HCT116 (cell line): ENCODE results near the gene ZIC4. TPM values are rescaled to one million over a fixed set of nuclear protein-coding genes. Genes with fewer than 3 reads are reported as not detected.

Experiments
- ATAC-seq: fragments of 200-7000 bp; cut with Tn5 transposase; 2 replicates; pipeline ENCODE4 v1.9.1; 2020; ENCODE audit warnings: mild to moderate bottlenecking, moderate library complexity
- BruUV-seq: library from RNA; stranded (reverse); fragments of 400-500 nt; replicated peaks from 2 replicates; lab custom pipeline; 2021; lab: Mats Ljungman, UMichigan
- CTCF ChIA-PET: fragments of 300-600 bp; sonication (Branson Sonifier 250); formaldehyde crosslinking; loops from one replicate; lab custom pipeline; 2021; ENCODE audit warnings: antibody characterized with exemption; lab: Charles Lee
- POLR2A ChIA-PET: fragments of 300-600, 350-600 bp; sonication (Branson Sonifier 250); formaldehyde crosslinking; loops from one replicate; lab custom pipeline; 2021; ENCODE audit warnings: antibody characterized with exemption; lab: Charles Lee
- RAD21 ChIA-PET, 2 experiments: fragments of 300-600 bp; sonication (Branson Sonifier 250); formaldehyde crosslinking; loops; one replicate each; lab custom pipeline; 2023; ENCODE audit warnings: low total read pairs in 2 of 2; ENCODE audit not compliant: uncharacterized antibody in 2 of 2, unreplicated experiment in 2 of 2, low non-redundant PET in 1 of 2; lab: Charles Lee
- DNase-seq: peaks from one replicate; pipeline ENCODE4 v3.0.0-alpha.2; 2010; ENCODE audit warnings: low read depth, low spot score
- H2AFZ ChIP-seq: fragments of 200-600 bp; shearing (Covaris generic), sonication (generic); 2 replicates; pipeline ENCODE4 v1.6.1; 2017; ENCODE audit warnings: low read depth, mixed run types, mixed read lengths, antibody characterized with exemption, low read length; ENCODE audit not compliant: poor library complexity, severe bottlenecking
- H3K27ac ChIP-seq: 2 replicates; pipeline ENCODE4 v1.5.1; 2012; ENCODE audit warnings: low read depth, low read length
- H3K27me3 ChIP-seq: fragments of 200-600 bp; sonication (generic); 2 replicates; pipeline ENCODE4 v1.6.1; 2016; ENCODE audit warnings: mixed run types, low read length, mixed read lengths; ENCODE audit not compliant: insufficient read depth
- H3K36me3 ChIP-seq, 2 experiments: fragments of 200-500 bp in 1 of 2; fragments of 200-600 bp in 1 of 2; sonication (Bioruptor generic) in 1 of 2; sonication (generic) in 1 of 2; 2 replicates each; pipeline versions ENCODE4 v1.5.1 to v1.6.1; 2014 to 2016; ENCODE audit warnings: low read length in 2 of 2, inconsistent platforms in 1 of 2, mixed read lengths in 1 of 2, mixed run types in 1 of 2; ENCODE audit not compliant: insufficient read depth in 2 of 2, control insufficient read depth in 1 of 2
- H3K4me1 ChIP-seq, 2 experiments: fragments of 200-600 bp in 1 of 2; sonication (generic) in 1 of 2; 2 replicates each; pipeline versions ENCODE4 v1.5.1 to v1.6.1; 2012 to 2017; ENCODE audit warnings: low read length in 2 of 2, inconsistent platforms in 1 of 2, mild to moderate bottlenecking in 1 of 2, mixed read lengths in 1 of 2, mixed run types in 1 of 2, moderate library complexity in 1 of 2; ENCODE audit not compliant: insufficient read depth in 2 of 2, control insufficient read depth in 1 of 2
- H3K4me2 ChIP-seq: fragments of 200-600 bp; sonication (generic); 2 replicates; pipeline ENCODE4 v1.6.1; 2017; ENCODE audit warnings: mixed run types, low read length, mixed read lengths
- H3K4me3 ChIP-seq, 2 experiments: fragments of 200-600 bp in 1 of 2; sonication (generic) in 1 of 2; replicated peaks in 1 of 2; 2 replicates each; pipeline ENCODE4 v1.5.1; 2011 to 2016; ENCODE audit warnings: low read length in 2 of 2, control low read depth in 1 of 2, low read depth in 1 of 2, mild to moderate bottlenecking in 1 of 2, mixed read lengths in 1 of 2, mixed run types in 1 of 2
- H3K79me2 ChIP-seq: fragments of 200-600 bp; sonication (generic); 2 replicates; pipeline ENCODE4 v1.6.1; 2017; ENCODE audit warnings: mild to moderate bottlenecking, mixed run types, low read length, moderate library complexity, mixed read lengths; ENCODE audit not compliant: insufficient read depth
- H3K9ac ChIP-seq: fragments of 200-600 bp; sonication (generic); 2 replicates; pipeline ENCODE4 v1.6.1; 2016; ENCODE audit warnings: low read length, mixed read lengths
- H3K9me2 ChIP-seq: fragments of 200-600 bp; sonication (generic), shearing (Covaris generic); 2 replicates; pipeline ENCODE4 v1.6.1; 2017; ENCODE audit warnings: mixed run types, mild to moderate bottlenecking, moderate library complexity; ENCODE audit not compliant: insufficient read depth
- H3K9me3 ChIP-seq, 2 experiments: fragments of 200-500 bp in 1 of 2; fragments of 200-600 bp in 1 of 2; sonication (Bioruptor generic) in 1 of 2; sonication (generic) in 1 of 2; 2 replicates each; pipeline ENCODE4 v1.6.1; 2014 to 2017; ENCODE audit warnings: low read length in 2 of 2, mixed read lengths in 2 of 2, inconsistent platforms in 1 of 2, low read depth in 1 of 2, mild to moderate bottlenecking in 1 of 2, mixed run types in 1 of 2, moderate library complexity in 1 of 2; ENCODE audit not compliant: control insufficient read depth in 1 of 2, insufficient read depth in 1 of 2
- H4K20me1 ChIP-seq: fragments of 200-600 bp; sonication (generic), shearing (Covaris generic); 2 replicates; pipeline ENCODE4 v1.6.1; 2017; ENCODE audit warnings: mixed run types, mild to moderate bottlenecking, moderate library complexity; ENCODE audit not compliant: insufficient read depth
- CBX3 ChIP-seq: IDR thresholded peaks from 2 replicates; pipeline ENCODE4 v1.6.1; 2012; ENCODE audit warnings: low read depth
- FOSL1 ChIP-seq: IDR thresholded peaks from 2 replicates; pipeline ENCODE4 v1.6.1; 2012; ENCODE audit warnings: low read depth
- JUND ChIP-seq: IDR thresholded peaks from 2 replicates; pipeline ENCODE4 v1.6.1; 2012
- POLR2A ChIP-seq: IDR thresholded peaks from 2 replicates; pipeline ENCODE4 v1.7.0; 2011; ENCODE audit warnings: borderline replicate concordance; ENCODE audit not compliant: insufficient read depth, insufficient read length; ENCODE audit errors: extremely low read depth
- RAD21 ChIP-seq: IDR thresholded peaks from 2 replicates; pipeline ENCODE4 v1.6.1; 2012; ENCODE audit warnings: low read depth, mild to moderate bottlenecking
- REST ChIP-seq: IDR thresholded peaks from 2 replicates; pipeline ENCODE4 v1.6.1; 2012; ENCODE audit warnings: low read depth
- SP1 ChIP-seq: IDR thresholded peaks from 2 replicates; pipeline ENCODE4 v1.6.1; 2012; ENCODE audit warnings: low read depth
- SRF ChIP-seq: IDR thresholded peaks from 2 replicates; pipeline ENCODE4 v1.6.1; 2012; ENCODE audit warnings: low read depth
- TCF7L2 ChIP-seq: IDR thresholded peaks from 2 replicates; pipeline ENCODE4 v1.7.0; 2011; ENCODE audit warnings: borderline replicate concordance, inconsistent platforms; ENCODE audit not compliant: insufficient read depth, insufficient read length; ENCODE audit errors: extremely low read depth
- YY1 ChIP-seq: IDR thresholded peaks from 2 replicates; pipeline ENCODE4 v1.6.1; 2011; ENCODE audit warnings: low read length, low read depth, moderate library complexity, mild to moderate bottlenecking; ENCODE audit not compliant: insufficient replicate concordance; ENCODE audit errors: extremely low read depth
- ZNF274 ChIP-seq: fragments of 200-500 bp; sonication (Bioruptor generic); IDR thresholded peaks from 2 replicates; pipeline ENCODE4 v1.6.1; 2014; ENCODE audit warnings: mild to moderate bottlenecking, low read depth, low read length, inconsistent platforms
- intact Hi-C: fragments of 100-400 bp; cut with micrococcal nuclease; formaldehyde crosslinking; loops from 2 replicates; pipeline ENCODE4 v1.10.0; 2022
- total RNA-seq: library from RNA; stranded (reverse); gene quantifications from one replicate; pipeline ENCODE4 v1.2.1, GENCODE V29; 2021; ENCODE audit not compliant: unreplicated experiment
- TF ChIP-seq, protein P1 (sequence below): IDR thresholded peaks from 2 replicates; pipeline ENCODE4 v1.6.1; 2011; ENCODE audit warnings: mild to moderate bottlenecking, low read length, moderate library complexity; ENCODE audit not compliant: insufficient replicate concordance; ENCODE audit errors: extremely low read depth

Gene ZIC4
- total RNA-seq, 1 experiment from 2014 or later: not detected

GRCh38 chr3:147381596-147381995 lies 24.7 kb downstream of the ZIC4 start:
- CTCF ChIA-PET: no interaction called here
- Histone ChIP-seq H3K9ac (no peak overlapping the region), H4K20me1 (no peaks in the 10 kb centered on the region), H3K27me3 (no peaks in the 10 kb centered on the region), H2AFZ (no peak overlapping the region), H3K4me3 (no peak overlapping the region), H3K79me2 (no peaks in the 10 kb centered on the region), H3K9me2 (no peaks in the 10 kb centered on the region), H3K4me2 (no peak overlapping the region), H3K36me3 (no peaks in the 10 kb centered on the region), H3K4me1 (no peaks in the 10 kb centered on the region), H3K9me3 (no peaks in the 10 kb centered on the region), H3K27ac (no peak overlapping the region)
- DNase-seq: no peak
- BruUV-seq: no TSS peak
- ATAC-seq: no peak
- RAD21 ChIA-PET: no interaction called here
- intact Hi-C loops: loop anchor here (5.0 kb wide), 1 partner anchor 236 kb away; no protein-coding TSS in a partner anchor
- no peak for TF ChIP-seq ZNF274
- no peak for TF ChIP-seq YY1
- no peak for TF ChIP-seq SP1
- TF ChIP-seq, protein P1, sequence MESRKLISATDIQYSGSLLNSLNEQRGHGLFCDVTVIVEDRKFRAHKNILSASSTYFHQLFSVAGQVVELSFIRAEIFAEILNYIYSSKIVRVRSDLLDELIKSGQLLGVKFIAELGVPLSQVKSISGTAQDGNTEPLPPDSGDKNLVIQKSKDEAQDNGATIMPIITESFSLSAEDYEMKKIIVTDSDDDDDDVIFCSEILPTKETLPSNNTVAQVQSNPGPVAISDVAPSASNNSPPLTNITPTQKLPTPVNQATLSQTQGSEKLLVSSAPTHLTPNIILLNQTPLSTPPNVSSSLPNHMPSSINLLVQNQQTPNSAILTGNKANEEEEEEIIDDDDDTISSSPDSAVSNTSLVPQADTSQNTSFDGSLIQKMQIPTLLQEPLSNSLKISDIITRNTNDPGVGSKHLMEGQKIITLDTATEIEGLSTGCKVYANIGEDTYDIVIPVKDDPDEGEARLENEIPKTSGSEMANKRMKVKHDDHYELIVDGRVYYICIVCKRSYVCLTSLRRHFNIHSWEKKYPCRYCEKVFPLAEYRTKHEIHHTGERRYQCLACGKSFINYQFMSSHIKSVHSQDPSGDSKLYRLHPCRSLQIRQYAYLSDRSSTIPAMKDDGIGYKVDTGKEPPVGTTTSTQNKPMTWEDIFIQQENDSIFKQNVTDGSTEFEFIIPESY: no peak
- no peak for TF ChIP-seq RAD21
- TF ChIP-seq FOSL1: no peak
- no peak for TF ChIP-seq POLR2A
- no peak for TF ChIP-seq REST
- TF ChIP-seq SRF: no peak
- no peak for TF ChIP-seq TCF7L2
- TF ChIP-seq CBX3: no peak
- no peak for TF ChIP-seq JUND
- POLR2A ChIA-PET: interaction anchor here (0.7 kb wide), 1 partner anchor 431 kb away, joined by 3 read pairs; no protein-coding TSS in a partner anchor
